Transverse colon (tissue), 4 donors: ENCODE data around the gene B4GALT7. TPM values are rescaled to one million over a fixed set of nuclear protein-coding genes. Genes with fewer than 3 reads are reported as not detected.

ENCODE experiments used
- DNase-seq: peaks from one replicate; pipeline ENCODE4 v3.0.0-alpha.2; 2019
- H3K27ac ChIP-seq, 4 donors: fragments of 200-600 bp; sonication (generic); 2 replicates each; pipeline ENCODE4 v1.5.1; 2016 to 2018; ENCODE audit warnings: inconsistent platforms in 4 of 4
- H3K27me3 ChIP-seq: fragments of 200-600 bp; sonication (generic); 2 replicates; pipeline ENCODE4 v1.5.1; 2017; ENCODE audit warnings: inconsistent platforms
- H3K36me3 ChIP-seq, 4 donors: fragments of 200-600 bp; sonication (generic); 2 replicates each; pipeline ENCODE4 v1.5.1; 2017 to 2019; ENCODE audit warnings: inconsistent platforms in 4 of 4
- H3K4me1 ChIP-seq, 4 donors: fragments of 200-600 bp; sonication (generic); 2 replicates each; pipeline ENCODE4 v1.5.1; 2017 to 2020; ENCODE audit warnings: inconsistent platforms in 4 of 4
- H3K4me3 ChIP-seq, 4 donors: fragments of 200-600 bp; sonication (generic); 1 replicate in 1 of 4; 2 replicates in 3 of 4; pipeline versions ENCODE4 v1.5.1 to v1.6.1; 2017 to 2019; ENCODE audit warnings: inconsistent platforms in 4 of 4
- H3K9me3 ChIP-seq, 2 donors: fragments of 200-600 bp; sonication (generic); 2 replicates each; pipeline ENCODE4 v1.5.1; 2017 to 2019; ENCODE audit warnings: inconsistent platforms in 2 of 2
- CTCF ChIP-seq, 5 experiments: fragments of 200-600 bp in 3 of 5; fragments of 450-650 bp in 2 of 5; sonication (generic) in 3 of 5; IDR thresholded peaks; 1 replicate in 2 of 5; 2 replicates in 3 of 5; pipeline ENCODE4 v1.5.1; 2016 to 2017; ENCODE audit warnings: antibody characterized with exemption in 5 of 5, inconsistent platforms in 3 of 5, mild to moderate bottlenecking in 2 of 5, moderate library complexity in 1 of 5
- EP300 ChIP-seq: sonication (generic); formaldehyde crosslinking; IDR thresholded peaks from one replicate; pipeline ENCODE4 v1.6.1; 2017; ENCODE audit warnings: antibody characterized with exemption, low read depth
- POLR2A ChIP-seq: fragments of 450-650 bp; IDR thresholded peaks from one replicate; pipeline ENCODE4 v1.6.1; 2016; ENCODE audit warnings: antibody characterized with exemption, mild to moderate bottlenecking, moderate library complexity
- POLR2AphosphoS5 ChIP-seq, 3 donors: sonication (generic); formaldehyde crosslinking; IDR thresholded peaks; one replicate each; pipeline ENCODE4 v1.6.1; 2016; ENCODE audit warnings: antibody characterized with exemption in 3 of 3
- WGBS, 2 donors: methylation state at CpG; one replicate each; pipeline ENCODE4 v1.1.5; 2018; ENCODE audit warnings: low coverage in 1 of 2; 5-methylcytosine and 5-hydroxymethylcytosine counted together
- in situ Hi-C, 4 donors: fragments of 200-750 bp; cut with MboI; loops; one replicate each; pipeline versions ENCODE4 v1.15.0 to v1.15.1; 2017; ENCODE audit warnings: low sequenced_read_pairs in 3 of 4, low pct_ligation_motif_present in 1 of 4, low pct_unique_long_range_greater_than_20kb in 1 of 4
- intact Hi-C: fragments of 100-400 bp; cut with DNase I; formaldehyde crosslinking; loops from one replicate; pipeline ENCODE4 v1.15.1; 2023; ENCODE audit warnings: low total_unique reads
- total RNA-seq, 4 donors: library from RNA; depleted of rRNA; stranded (reverse); fragments of >200 nt; gene quantifications; one replicate each; pipeline ENCODE4 v1.1.0, GENCODE V29; 2016

Gene B4GALT7
- total RNA-seq, 4 donors from 2014 or later, result 17.9 to 38.5 (median 27.0) TPM

- intact Hi-C loops, result no loop called here
- H3K36me3 ChIP-seq, result no peaks in the 10 kb centered on the region
- no peak overlapping the region for H3K27ac ChIP-seq
- H3K4me3 ChIP-seq, result no peak overlapping the region
- H3K9me3 ChIP-seq, result peaks cover 0 to 4% of the 10 kb centered on the region in 2 donors
- H3K4me1 ChIP-seq, result no peaks in the 10 kb centered on the region
- no peaks in the 10 kb centered on the region for H3K27me3 ChIP-seq
- no peak for DNase-seq
- TF ChIP-seq EP300 (no peak), CTCF (IDR thresholded peaks at IDR 0.05) (no peak), POLR2A (no peak), POLR2AphosphoS5 (IDR thresholded peaks at IDR 0.05) (no peak)
- in situ Hi-C loops, result no loop called here
- 70 to 72% methylated on average over 6 to 8 of the region's 8 CpGs for WGBS, 2 donors
Measured at GRCh38 chr5:177565046-177565445, 34.9 kb upstream of the B4GALT7 start.

- H3K9me3 ChIP-seq, result no peaks in the 10 kb centered on the region
- no peaks in the 10 kb centered on the region for H3K4me1 ChIP-seq
- H3K4me3 ChIP-seq, result no peak overlapping the region
- no peak for TF ChIP-seq POLR2A
- no peak for TF ChIP-seq POLR2AphosphoS5 (IDR thresholded peaks at IDR 0.05)
- TF ChIP-seq EP300, result no peak
- no peak for TF ChIP-seq CTCF (IDR thresholded peaks at IDR 0.05)
- intact Hi-C loops (no loop called here), in situ Hi-C loops (no loop called here)
- no peaks in the 10 kb centered on the region for H3K27me3 ChIP-seq
- DNase-seq, result no peak
- WGBS, 2 donors, result 69 to 100% methylated on average over 2 to 7 of the region's 7 CpGs
- no peak overlapping the region for H3K27ac ChIP-seq
- no peaks in the 10 kb centered on the region for H3K36me3 ChIP-seq
Measured at GRCh38 chr5:177568326-177568725, 31.6 kb upstream of the B4GALT7 start.

GRCh38 chr5:177569894-177570293 lies 30.0 kb upstream of the B4GALT7 start:
- DNase-seq, result no peak
- H3K27ac ChIP-seq, result no peak overlapping the region
- H3K27me3 ChIP-seq, result no peaks in the 10 kb centered on the region
- no peaks in the 10 kb centered on the region for H3K4me1 ChIP-seq
- H3K4me3 ChIP-seq, result no peak overlapping the region
- 69 to 87% methylated on average over 2 of the region's 2 CpGs for WGBS, 2 donors
- intact Hi-C loops, result no loop called here
- H3K36me3 ChIP-seq, result no peaks in the 10 kb centered on the region
- H3K9me3 ChIP-seq, result no peaks in the 10 kb centered on the region
- TF ChIP-seq EP300 (no peak), POLR2A (no peak)
- in situ Hi-C loops, result no loop called here

- DNase-seq, result no peak
- in situ Hi-C loops (no loop called here), intact Hi-C loops (no loop called here)
- Histone ChIP-seq H3K27ac (no peak overlapping the region), H3K9me3 (no peaks in the 10 kb centered on the region), H3K27me3 (no peaks in the 10 kb centered on the region), H3K36me3 (no peaks in the 10 kb centered on the region), H3K4me3 (no peak overlapping the region), H3K4me1 (no peaks in the 10 kb centered on the region)
- 58 to 80% methylated on average over 1 of the region's 1 CpG for WGBS, 2 donors
- TF ChIP-seq POLR2AphosphoS5 (IDR thresholded peaks at IDR 0.05) (no peak), POLR2A (no peak), EP300 (no peak), CTCF (IDR thresholded peaks at IDR 0.05) (no peak)
Measured at GRCh38 chr5:177575488-177575887, 24.4 kb upstream of the B4GALT7 start.

- in situ Hi-C loops, result no loop called here
- no peaks in the 10 kb centered on the region for H3K9me3 ChIP-seq
- no peak overlapping the region for H3K27ac ChIP-seq
- H3K36me3 ChIP-seq, result no peaks in the 10 kb centered on the region
- no peak overlapping the region for H3K4me3 ChIP-seq
- no peaks in the 10 kb centered on the region for H3K4me1 ChIP-seq
- WGBS, 2 donors, result 72 to 80% methylated on average over 1 to 10 of the region's 10 CpGs
- no peaks in the 10 kb centered on the region for H3K27me3 ChIP-seq
- TF ChIP-seq POLR2A (no peak), POLR2AphosphoS5 (IDR thresholded peaks at IDR 0.05) (no peak), EP300 (no peak), CTCF (IDR thresholded peaks at IDR 0.05) (no peak)
- intact Hi-C loops, result no loop called here
- DNase-seq, result no peak
Measured at GRCh38 chr5:177576169-177576568, 23.8 kb upstream of the B4GALT7 start.
